Hematopoietic multipotent progenitor cell treated with erythropoietin and hydrocortisone succinate and interleukin-3 and kit ligand, for 17 days (in vitro differentiated cells): Measurements from ENCODE around the gene ADCK2.
"Not testable (repeated sequence)": the region's sequence is repeated elsewhere in the genome, so short reads cannot be mapped to it uniquely, and the experiment has no call there.

Source experiments
- DNase-seq: peaks from one replicate; pipeline ENCODE4 v3.0.0-alpha.2; 2015; ENCODE audit warnings: low spot score

The ADCK2 gene

DNA sequence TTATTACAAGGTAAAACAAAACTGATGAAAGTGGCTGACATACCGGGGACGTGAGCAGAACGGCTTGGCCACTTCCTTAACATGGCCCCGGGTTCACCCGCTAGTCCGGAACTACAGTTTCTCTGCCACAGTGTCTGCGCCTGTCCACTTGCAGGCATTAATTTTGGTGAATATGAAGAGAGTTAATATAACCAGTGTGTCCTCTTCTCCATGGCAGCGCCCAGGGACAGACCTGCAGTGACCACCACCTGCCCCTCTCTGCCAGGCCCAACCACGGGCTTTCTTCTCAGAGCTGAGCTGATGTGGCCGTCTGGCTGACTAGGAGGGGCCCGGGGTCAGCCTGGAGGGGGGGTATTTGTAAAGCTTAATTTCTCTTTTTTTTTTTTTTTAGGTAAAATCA, 22.6 kb downstream of the ADCK2 start:
- no peak for DNase-seq

DNA sequence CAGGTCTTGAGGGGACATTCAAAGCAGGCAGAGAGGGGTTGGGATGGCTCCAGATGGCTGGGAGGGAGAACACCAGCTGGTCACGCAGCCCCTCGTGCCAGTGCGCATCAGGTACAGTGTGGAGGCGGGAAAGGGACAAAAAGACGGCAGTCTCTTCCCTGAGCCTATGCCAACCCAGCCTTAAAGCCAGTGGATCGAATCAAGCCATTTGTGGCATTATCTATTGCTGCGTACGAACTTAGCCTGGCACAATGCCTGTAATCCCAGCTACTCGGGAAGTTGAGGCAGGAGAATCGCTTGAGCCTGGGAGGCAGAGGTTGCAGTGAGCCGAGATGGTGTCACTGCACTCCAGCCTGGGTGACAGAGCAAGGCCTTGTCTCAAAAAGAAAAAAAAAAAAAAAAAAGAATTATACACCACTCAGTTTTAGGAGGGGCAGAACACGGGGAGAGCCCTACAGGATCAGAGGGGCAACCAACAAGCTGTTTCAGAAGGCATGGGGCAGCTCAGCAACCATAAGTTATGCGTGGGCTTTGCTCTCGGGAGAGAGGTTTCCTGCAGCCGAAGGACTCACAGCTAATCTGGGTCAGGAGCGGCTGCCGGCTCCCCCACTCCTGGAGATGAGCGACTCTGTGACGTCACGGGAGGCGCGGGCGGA, 23.4 kb downstream of the ADCK2 start:
- DNase-seq = peak; percentile 87

- DNase-seq = peak; percentile 71
Measured at GRCh38 chr7:140696680-140697446, 24.1 kb downstream of the ADCK2 start, which contains the start of gene NDUFB2. TSS of gene NDUFB2 (plus strand) at chr7:140696708. CDS start at chr7:140696745, 37 bp downstream.

DNA sequence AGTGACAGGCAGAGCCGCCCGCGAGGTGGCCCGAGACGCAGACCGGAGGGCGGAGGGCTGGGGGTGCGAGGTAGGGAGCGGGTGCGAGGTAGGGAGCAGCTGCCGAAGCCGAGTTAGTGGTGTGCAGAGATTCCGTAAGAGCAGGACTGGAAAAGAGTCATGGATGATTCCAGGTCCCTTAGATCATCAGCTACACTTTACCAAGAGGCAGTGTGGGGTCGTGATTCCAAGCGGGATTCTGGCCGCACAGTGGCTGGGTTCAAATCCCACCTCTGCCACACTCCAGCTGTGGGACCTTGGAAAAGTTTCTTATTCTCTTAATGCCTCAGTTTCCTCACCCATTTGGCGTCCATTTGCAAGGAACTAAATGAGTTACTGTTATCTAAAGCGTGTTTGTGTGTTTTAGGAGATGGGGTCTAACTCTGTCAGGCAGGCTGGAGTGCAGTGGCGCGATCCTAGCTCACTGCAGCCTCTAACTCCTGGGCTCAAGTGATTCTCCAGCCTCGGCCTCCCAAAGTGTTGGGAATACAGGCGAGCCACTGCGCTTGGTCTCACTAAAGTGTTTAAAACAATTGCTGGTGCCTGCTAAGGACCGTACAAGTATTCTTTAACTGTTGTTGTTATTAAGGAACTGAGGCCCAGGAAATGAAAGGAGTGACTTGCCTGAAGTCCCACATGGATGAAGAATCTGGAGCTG, 24.9 kb downstream of the ADCK2 start:
- no peak for DNase-seq

DNA sequence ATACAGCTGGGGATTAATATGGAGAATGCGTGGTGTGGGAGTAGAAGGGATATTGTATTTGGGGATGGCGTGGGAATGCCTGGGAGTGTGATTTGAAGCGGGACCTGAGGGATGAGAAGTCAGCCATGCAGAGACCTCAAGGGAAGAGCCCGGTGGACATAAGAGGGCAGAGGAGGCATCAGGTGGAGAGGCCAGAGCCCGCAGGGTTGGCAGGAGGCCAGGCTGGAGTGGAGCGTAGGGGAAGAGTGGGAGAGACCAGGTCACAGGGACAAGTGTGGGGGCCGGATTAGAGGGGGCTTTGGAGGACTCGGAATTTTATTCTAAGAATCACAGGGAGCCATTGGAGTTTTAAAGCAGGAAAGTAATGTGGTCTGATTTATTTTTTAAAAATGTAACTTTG, 25.7 kb downstream of the ADCK2 start:
- no peak for DNase-seq

DNA sequence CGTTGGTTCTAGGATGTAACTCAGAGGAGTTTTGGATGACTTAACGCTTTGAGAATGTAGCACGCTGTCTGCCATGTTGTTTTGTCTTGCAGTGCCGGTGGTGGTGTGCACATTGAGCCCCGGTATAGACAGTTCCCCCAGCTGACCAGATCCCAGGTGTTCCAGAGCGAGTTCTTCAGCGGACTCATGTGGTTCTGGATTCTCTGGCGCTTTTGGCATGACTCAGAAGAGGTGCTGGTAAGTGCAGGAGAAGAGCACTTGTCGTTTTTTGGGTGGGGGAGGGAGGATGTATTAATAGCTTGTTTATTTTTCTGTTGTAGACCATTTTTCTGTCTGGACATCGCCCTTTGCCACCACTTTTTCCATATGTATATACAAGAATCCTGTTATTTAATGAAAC, 30.0 kb downstream of the ADCK2 start:
- no peak for DNase-seq

DNA sequence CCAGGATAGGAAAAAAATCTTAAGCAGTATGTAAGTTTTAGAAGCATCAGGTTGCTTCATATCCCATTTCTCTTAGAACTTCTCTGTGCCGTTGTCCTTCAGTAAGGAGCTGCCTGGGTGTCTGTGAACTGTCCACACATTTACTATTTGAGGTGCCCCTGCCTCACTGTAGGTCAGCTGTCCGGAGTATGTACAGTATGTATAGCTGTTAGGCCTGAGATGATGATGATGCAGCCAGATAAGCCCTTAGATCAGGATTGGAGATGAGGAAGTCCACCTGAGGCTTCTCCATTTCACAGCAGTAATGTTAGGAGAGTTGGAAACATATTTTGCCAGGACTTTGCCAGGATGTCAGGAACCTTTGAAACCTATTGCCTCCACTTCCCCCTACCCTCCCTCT, 31.5 kb downstream of the ADCK2 start:
- DNase-seq = no peak

GRCh38 chr7:140707132-140707531, 34.4 kb downstream of the ADCK2 start:
- DNase-seq = no peak

- DNase-seq = not testable (repeated sequence)
Measured at GRCh38 chr7:140708764-140709163, 36.0 kb downstream of the ADCK2 start.

DNA sequence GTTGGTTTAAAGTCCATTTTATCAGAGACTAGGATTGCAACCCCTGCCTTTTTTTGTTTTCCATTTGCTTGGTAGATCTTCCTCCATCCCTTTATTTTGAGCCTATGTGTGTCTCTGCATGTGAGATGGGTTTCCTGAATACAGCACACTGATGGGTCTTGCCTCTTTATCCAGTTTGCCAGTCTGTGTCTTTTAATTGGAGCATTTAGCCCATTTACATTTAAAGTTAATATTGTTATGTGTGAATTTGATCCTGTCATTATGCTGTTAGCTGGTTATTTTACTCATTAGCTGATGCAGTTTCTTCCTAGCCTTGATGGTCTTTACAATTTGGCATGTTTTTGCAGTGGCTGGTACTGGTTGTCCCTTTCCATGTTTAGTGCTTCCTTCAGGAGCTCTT, 39.6 kb downstream of the ADCK2 start:
- DNase-seq = not testable (repeated sequence)

DNA sequence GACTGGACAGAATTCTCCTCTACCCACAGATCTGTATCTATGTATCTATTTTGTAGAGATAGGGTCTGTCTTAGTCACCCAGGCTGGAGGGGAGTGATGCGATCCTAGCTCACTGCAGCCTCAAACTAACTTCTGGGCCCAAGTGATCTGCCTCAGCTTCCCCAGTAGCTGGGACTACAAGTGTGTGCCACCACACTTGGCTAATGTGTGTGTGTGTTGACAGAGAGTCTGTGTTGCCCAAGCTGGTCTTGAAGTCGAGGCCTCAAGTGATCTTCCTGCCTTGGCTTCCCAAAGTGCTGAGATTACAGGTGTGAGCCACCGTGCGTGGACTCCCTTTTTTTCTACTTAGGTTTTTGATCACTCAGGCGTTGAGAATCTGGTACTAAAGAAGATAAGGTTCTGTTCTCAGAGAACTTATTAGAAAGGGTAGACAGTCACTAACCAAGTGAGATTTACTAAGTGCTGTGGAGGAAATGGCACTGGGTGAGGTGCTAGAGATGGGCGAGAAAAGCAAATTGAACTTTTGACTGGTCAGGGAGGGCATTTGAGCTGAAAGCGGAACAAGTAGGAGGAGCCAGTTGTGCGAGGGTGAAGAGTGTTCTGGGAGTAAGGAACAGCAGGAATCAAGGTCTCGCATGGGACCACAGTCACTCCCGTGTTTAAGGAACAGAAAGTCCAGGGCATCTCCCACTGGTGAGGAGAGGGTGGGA, 41.7 kb downstream of the ADCK2 start:
- DNase-seq = no peak

DNA sequence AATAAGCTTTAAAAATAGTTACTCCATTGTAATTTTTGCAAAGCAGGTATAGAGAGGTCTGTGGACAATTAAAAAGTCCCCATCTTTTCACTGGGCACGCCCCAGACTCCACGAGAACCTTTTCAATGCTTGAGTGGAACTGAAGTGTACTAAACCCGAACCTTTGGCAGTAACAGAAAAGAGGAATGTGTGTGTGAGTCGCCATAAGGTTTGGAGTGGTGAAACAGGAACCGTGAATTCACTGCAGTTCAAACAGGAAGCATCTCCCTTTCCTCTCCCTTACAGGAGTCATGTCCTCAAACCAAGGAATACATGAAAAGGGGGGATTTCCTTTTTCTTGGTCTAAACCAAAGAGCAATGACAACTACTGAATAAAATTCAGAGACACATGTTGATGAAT, 47.0 kb downstream of the ADCK2 start:
- no peak for DNase-seq

DNA sequence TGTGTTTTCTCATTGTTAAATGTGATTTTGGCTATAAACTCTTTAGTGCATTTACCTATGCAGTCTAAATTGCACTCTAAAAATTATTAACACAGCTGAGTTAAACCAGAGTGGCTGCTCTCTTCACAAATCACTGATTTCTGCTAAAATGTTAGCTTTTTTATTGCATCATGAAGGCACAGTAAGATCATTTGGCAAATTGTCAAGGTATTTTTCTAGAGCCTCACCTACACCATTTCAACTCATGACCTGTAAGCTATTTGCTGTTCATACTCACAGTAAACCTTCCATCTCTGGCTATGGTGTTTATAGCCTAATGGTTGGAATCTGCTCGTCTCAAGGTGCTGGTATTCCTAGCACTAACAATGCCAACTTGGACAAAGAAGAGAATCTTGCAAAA, 49.5 kb downstream of the ADCK2 start:
- DNase-seq = no peak

GRCh38 chr7:140723006-140723405, 50.3 kb downstream of the ADCK2 start:
- no peak for DNase-seq

- no peak for DNase-seq
Measured at GRCh38 chr7:140723574-140723973, 50.8 kb downstream of the ADCK2 start.

- no peak for DNase-seq
Measured at GRCh38 chr7:140724706-140725105, 52.0 kb downstream of the ADCK2 start.

- DNase-seq = no peak
Measured at GRCh38 chr7:140726281-140726680, 53.5 kb downstream of the ADCK2 start.

- DNase-seq = no peak
Measured at GRCh38 chr7:140732416-140732815, 59.7 kb downstream of the ADCK2 start.

DNA sequence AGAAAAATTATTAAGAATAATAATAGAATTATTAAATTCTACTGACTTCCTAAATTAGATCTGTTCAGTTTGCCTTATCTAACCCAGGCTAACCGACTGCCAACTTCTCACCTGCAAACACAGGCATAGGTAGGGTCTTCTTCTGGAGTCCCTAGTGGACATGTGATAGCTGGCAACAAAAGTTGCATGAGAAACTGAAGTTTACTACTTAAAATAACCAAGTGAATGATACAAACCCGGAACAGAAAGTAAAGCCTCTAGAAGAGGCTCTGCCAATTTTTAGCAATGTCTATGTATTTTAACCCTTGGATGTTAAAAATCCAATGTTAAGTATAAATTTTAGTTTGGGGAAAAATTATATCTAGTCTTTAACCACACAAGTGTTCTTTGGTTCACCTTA, 61.4 kb downstream of the ADCK2 start:
- no peak for DNase-seq

DNA sequence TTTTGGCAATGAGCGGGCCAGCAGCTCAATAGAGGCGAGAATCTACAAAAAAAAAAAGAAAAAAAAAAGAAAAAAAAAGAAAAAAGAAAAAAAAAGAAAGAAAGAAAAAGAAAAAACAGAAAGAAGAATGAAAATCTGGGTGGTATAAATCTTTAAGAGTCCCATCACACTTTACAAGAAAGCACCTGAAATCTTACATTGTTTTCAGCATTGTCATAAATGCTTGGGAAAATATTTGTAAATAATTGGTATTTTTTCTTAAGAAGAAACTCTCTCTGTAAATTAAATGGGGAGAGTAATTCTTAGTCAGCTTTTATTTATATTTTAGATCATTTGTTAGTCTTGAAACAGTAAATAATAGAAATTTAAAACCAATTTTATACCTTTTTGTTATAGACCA, 62.0 kb downstream of the ADCK2 start:
- no peak for DNase-seq

DNA sequence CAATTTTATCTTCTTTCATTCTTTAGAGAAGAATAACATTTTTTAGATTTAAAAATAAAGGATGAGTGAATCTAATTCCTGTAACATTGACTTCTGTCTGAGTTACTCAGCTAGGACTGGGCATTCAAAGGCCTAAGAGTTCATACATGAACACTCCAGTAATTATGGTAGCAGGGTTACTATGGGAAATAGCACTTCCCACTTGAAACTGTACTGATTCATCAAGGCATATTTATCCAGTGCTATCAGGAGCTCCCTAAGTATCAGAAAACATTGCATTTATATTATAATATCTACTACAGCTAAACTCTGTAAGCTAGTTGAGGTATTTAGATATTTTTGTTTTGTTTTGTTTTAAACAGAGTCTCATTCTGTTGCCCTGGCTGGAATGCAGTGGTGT, 65.5 kb downstream of the ADCK2 start:
- DNase-seq = no peak

- not testable (repeated sequence) for DNase-seq
Measured at GRCh38 chr7:140743255-140743654, 70.5 kb downstream of the ADCK2 start.
